Progenitor cell of endocrine pancreas (in vitro differentiated cells): Measurements from ENCODE around the gene DGCR6L. TPM values are rescaled to one million over a fixed set of nuclear protein-coding genes. Genes with fewer than 3 reads are reported as not detected.
"Not testable (repeated sequence)": the region's sequence is repeated elsewhere in the genome, so short reads cannot be mapped to it uniquely, and the experiment has no call there.

ENCODE experiments used
- DNase-seq: peaks from one replicate; pipeline ENCODE4 v3.0.0; 2021; ENCODE audit warnings: low spot score; ENCODE audit not compliant: unreplicated experiment
- H3K27ac Mint-ChIP-seq: 2 replicates; pipeline ENCODE4 v1.8.0; 2021; ENCODE audit warnings: mild to moderate bottlenecking, moderate library complexity, mixed read lengths
- H3K27me3 Mint-ChIP-seq: 2 replicates; pipeline ENCODE4 v1.8.0; 2021; ENCODE audit warnings: mixed read lengths
- H3K36me3 Mint-ChIP-seq: 2 replicates; pipeline ENCODE4 v1.8.0; 2022; ENCODE audit warnings: mixed read lengths; ENCODE audit not compliant: insufficient read depth
- H3K4me1 Mint-ChIP-seq: 2 replicates; pipeline ENCODE4 v1.8.0; 2021; ENCODE audit warnings: low read depth, mixed read lengths
- H3K4me3 Mint-ChIP-seq: 2 replicates; pipeline ENCODE4 v1.8.0; 2021; ENCODE audit warnings: low read depth, mild to moderate bottlenecking, moderate library complexity, mixed read lengths
- H3K9me3 Mint-ChIP-seq: 2 replicates; pipeline ENCODE4 v1.8.0; 2021; ENCODE audit warnings: low read depth, mixed read lengths
- total RNA-seq: library from RNA; stranded (reverse); gene quantifications from 2 replicates; pipeline ENCODE4 v1.2.1, GENCODE V29; 2021
- TF ChIP-seq, protein P1 (sequence below): fragments of 200-600 bp; sonication (generic); IDR thresholded peaks from one replicate; pipeline ENCODE4 v1.5.0; 2021; ENCODE audit warnings: antibody characterized with exemption, mild to moderate bottlenecking; ENCODE audit not compliant: unreplicated experiment

Gene DGCR6L
- total RNA-seq, 1 donor from 2014 or later, result 41.0 TPM

DNA sequence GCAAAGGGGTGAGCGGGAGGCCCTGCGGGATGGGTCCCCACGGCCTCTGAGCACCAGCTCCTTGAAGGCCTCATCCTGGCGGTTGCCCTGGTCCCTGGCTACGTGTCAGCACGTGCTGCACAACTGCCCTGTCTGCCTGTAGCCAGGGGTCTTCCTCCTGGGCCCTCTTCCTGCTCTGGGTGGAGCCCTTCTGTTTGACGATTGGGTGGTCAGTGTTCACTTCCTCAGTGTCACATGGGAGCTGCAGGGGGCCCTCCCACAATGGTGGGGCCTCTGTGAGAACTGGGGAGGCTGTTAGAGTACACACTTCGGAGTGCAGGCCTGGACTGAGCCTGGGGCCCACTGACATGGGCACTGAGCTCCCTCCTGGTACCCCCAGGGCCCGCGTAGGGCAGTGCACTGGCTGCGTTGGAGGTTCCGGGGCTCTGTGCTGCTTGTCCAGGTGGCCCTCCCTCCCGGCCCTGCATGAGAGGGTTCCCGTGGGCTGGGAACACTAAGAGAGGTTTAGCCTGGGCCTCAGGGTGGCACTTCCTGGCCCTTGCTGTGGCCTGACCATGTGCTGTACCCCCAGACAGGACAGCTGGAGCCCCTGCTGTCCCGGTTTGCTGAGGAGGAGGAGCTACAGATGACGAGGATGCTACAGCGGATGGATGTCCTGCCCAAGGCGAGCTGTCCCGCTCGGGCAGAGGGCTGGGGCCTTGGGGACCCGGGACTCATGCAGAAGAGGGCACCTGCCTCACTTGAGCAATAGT is 13.8 kb downstream of the DGCR6L start:
- Mint-ChIP-seq H3K27me3 (peaks cover 21% of the 10 kb centered on the region), H3K36me3 (no peaks in the 10 kb centered on the region), H3K4me1 (no peaks in the 10 kb centered on the region), H3K27ac (no peak overlapping the region), H3K9me3 (no peaks in the 10 kb centered on the region), H3K4me3 (no peak overlapping the region)
- no peak for DNase-seq
- TF ChIP-seq, protein P1, sequence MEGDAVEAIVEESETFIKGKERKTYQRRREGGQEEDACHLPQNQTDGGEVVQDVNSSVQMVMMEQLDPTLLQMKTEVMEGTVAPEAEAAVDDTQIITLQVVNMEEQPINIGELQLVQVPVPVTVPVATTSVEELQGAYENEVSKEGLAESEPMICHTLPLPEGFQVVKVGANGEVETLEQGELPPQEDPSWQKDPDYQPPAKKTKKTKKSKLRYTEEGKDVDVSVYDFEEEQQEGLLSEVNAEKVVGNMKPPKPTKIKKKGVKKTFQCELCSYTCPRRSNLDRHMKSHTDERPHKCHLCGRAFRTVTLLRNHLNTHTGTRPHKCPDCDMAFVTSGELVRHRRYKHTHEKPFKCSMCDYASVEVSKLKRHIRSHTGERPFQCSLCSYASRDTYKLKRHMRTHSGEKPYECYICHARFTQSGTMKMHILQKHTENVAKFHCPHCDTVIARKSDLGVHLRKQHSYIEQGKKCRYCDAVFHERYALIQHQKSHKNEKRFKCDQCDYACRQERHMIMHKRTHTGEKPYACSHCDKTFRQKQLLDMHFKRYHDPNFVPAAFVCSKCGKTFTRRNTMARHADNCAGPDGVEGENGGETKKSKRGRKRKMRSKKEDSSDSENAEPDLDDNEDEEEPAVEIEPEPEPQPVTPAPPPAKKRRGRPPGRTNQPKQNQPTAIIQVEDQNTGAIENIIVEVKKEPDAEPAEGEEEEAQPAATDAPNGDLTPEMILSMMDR, result no peak

DNA sequence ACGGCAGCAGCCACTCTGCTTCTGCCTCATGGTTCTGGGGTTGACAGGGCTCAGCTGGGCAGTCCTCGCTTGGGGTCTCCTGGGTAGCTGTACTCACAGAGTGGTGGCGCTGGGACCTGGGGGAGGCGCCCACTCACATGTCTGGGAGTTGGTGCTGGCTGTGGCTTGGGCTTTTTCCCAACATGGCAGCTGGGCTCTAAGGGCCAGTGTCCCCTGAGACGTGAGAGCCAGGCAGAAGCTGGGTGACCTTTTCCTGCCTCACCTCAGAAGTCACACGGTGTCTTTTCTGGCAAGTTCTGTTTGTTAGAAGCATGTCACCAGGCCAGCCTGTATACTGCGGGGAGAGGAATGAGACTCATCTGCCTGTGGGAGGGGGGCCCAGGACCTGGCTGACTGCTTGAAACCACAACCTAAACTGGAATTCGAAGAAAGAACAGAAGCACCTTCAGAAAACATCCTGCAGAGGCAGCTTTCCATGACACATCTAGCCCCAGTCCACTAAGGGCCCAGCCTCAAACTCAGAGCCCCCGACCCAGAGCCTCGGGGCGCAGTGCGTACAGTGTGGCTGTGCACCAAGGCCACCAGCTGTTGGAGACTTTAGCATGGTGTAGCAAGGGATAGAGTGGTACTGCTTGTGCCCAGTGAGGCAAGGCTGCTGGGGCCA is 14.5 kb downstream of the DGCR6L start:
- H3K36me3 Mint-ChIP-seq, H3K27ac Mint-ChIP-seq: not testable (repeated sequence)
- peaks cover 28% of the 10 kb centered on the region for H3K27me3 Mint-ChIP-seq

DNA sequence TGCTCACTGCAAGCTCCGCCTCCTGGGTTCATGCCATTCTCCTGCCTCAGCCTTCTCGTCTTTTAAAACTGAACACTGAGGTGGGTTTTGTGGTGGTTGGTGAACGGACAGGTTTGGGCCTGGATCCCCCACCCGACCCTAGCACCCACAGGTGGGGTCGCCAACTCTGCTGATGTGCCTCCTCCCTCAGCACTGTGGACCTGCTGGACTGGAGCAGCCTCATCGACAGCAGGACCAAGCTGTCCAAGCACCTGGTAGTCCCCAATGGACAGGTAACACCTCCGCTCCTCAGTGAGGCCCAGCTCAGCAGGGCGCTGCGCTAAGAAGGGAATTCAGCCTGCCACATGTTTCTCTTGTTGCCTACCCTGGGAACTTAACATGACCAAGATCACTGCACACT is 15.2 kb downstream of the DGCR6L start:
- H3K9me3 Mint-ChIP-seq, result no peaks in the 10 kb centered on the region
- TF ChIP-seq, protein P1, result no peak
- no peaks in the 10 kb centered on the region for H3K36me3 Mint-ChIP-seq
- no peak for DNase-seq
- H3K27me3 Mint-ChIP-seq, result peaks cover 31% of the 10 kb centered on the region
- H3K4me1 Mint-ChIP-seq, result no peaks in the 10 kb centered on the region
- no peak overlapping the region for H3K27ac Mint-ChIP-seq
- no peak overlapping the region for H3K4me3 Mint-ChIP-seq

More for the DNA sequence above, 14.5 kb downstream of the DGCR6L start:
- H3K4me3 Mint-ChIP-seq, H3K4me1 Mint-ChIP-seq, DNase-seq, H3K9me3 Mint-ChIP-seq: not testable (repeated sequence)

DNA sequence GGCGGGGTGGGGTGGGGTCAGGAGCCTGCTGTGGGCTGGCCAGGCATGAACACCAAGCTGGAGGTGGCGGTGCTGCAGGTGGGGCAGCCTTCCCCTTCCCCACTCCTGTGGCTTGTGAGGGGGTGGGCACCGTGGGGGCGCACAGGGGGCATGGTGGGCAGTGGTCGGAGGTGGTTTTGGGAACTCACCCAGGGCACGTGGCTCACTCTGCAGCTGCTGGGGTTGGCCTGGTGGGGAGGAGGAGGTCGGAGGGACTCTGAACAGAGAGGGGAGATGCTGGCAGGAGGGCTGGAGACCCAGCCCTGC is 16.7 kb downstream of the DGCR6L start:
- H3K36me3 Mint-ChIP-seq, H3K4me3 Mint-ChIP-seq, H3K27ac Mint-ChIP-seq, H3K4me1 Mint-ChIP-seq, H3K9me3 Mint-ChIP-seq, DNase-seq: not testable (repeated sequence)
- H3K27me3 Mint-ChIP-seq, result peaks cover 32% of the 10 kb centered on the region

DNA sequence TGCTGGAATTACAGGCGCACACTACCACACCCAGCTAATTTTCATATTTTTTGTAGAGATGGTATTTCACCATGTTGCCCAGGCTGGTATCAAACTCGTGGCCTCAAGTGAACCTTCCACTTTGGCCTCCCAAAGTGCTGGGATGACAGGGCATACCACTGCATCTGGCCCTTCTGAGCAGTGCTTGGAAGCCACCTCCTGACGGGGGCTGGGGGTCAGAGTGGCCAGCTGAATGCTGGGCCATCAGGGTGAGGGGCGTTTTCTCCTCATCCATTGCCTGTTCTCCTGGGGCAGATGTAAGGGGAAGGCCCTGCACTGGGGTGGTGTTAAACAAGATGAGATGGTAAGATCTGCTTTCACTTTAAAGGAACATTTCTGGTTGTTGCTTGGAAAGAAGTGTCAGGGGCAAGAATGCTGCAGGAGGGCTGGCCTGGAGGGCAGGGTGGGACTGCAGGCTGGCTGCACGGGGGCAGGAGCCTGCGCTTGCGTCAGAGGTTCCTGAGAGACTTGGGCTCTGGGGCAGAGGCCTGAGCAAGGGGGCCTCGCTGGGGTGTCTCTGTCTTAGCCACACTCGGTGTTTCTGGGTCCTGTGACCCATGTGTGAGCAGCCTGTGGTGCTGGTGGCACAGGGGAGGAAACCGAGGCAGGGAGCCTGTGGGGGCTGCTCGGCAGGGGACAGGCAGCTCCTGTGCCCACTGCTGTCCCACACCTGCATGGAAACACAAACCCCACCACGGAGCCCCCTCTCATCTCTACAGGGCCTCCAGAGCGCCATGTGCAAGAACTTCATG is 17.2 kb downstream of the DGCR6L start:
- H3K27ac Mint-ChIP-seq, result no peak overlapping the region
- H3K4me1 Mint-ChIP-seq, result peaks cover 2% of the 10 kb centered on the region
- no peaks in the 10 kb centered on the region for H3K36me3 Mint-ChIP-seq
- DNase-seq, result no peak
- no peaks in the 10 kb centered on the region for H3K9me3 Mint-ChIP-seq
- H3K4me3 Mint-ChIP-seq, result no peak overlapping the region
- TF ChIP-seq, protein P1, result no peak
- H3K27me3 Mint-ChIP-seq, result peaks cover 38% of the 10 kb centered on the region

DNA sequence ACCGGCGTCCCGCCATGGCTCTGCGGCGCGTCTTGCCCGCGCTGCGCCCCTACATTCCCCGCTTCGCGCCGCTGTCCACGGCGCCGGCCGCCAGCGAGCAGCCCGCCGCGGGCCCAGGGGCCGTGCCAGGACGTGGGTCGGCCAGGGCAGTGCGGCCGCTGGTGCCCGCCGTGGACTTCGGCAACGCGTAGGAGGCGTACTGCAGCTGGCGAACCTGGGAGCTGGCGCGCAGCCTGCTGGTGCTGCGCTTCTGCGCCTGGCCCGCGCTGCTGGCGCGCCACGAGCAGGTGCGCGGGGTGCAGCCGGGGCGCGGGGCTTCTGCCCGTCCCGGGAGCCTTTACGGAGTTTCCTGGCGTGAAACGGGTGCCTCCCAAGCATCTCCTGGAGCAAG is 20.1 kb downstream of the DGCR6L start:
- Mint-ChIP-seq H3K9me3 (no peaks in the 10 kb centered on the region), H3K27ac (no peak overlapping the region), H3K27me3 (peaks cover 60% of the 10 kb centered on the region), H3K4me1 (peaks cover 2% of the 10 kb centered on the region), H3K4me3 (no peak overlapping the region), H3K36me3 (no peaks in the 10 kb centered on the region)
- no peak for DNase-seq
- TF ChIP-seq, protein P1, result no peak
